ENCODE measurements around the gene POMT1. TPM values are rescaled to one million over a fixed set of nuclear protein-coding genes. Genes with fewer than 3 reads are reported as not detected.

The POMT1 gene
- total RNA-seq, 1 donor from 2014 or later, result 61.0 TPM

GRCh38 chr9:131477816-131478419, 24.8 kb upstream of the POMT1 start:
- Mint-ChIP-seq H3K27me3 (no peaks in the 10 kb centered on the region), H3K9me3 (ENCODE audit: low read depth) (no peaks in the 10 kb centered on the region), H3K27ac (peak overlapping the region; percentile 20), H3K36me3 (ENCODE audit: insufficient read depth) (peaks cover 28% of the 10 kb centered on the region), H3K4me3 (ENCODE audit: low read depth) (no peak overlapping the region), H3K4me1 (ENCODE audit: low read depth) (peaks cover 8% of the 10 kb centered on the region)
- no peak for DNase-seq (ENCODE audit: low spot score, unreplicated experiment)
- TF ChIP-seq CTCF (IDR thresholded peaks at IDR 0.05; ENCODE audit: unreplicated experiment), result no peak

DNA sequence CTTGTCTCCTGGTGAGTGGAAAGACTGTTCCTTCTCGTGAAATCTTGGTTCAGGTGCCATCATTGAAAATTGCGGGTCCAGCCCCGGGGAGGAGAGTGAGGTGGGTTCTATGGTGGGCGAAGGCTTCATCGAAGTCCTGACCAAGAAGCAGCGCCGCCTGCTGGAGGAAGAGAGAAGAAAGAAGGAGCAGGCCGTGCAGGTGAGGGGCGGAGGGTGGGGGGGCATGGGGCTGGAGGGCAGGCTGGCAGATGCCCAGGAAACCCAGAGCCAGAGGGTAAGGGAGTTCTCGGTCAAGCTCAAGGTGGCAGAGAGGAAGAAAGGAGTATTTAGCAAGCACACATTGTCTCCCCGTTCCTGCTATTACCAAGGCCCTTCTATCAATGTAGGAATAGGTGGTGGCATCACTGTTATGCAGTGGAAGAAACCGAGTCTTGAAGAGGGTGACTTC, 24.3 kb upstream of the POMT1 start:
- no peak overlapping the region for H3K27ac Mint-ChIP-seq
- no peaks in the 10 kb centered on the region for H3K27me3 Mint-ChIP-seq
- H3K4me1 Mint-ChIP-seq (ENCODE audit: low read depth), result peaks cover 3% of the 10 kb centered on the region
- no peak overlapping the region for H3K4me3 Mint-ChIP-seq (ENCODE audit: low read depth)
- TF ChIP-seq CTCF (IDR thresholded peaks at IDR 0.05; ENCODE audit: unreplicated experiment), result peak; percentile 64
- peaks cover 30% of the 10 kb centered on the region for H3K36me3 Mint-ChIP-seq (ENCODE audit: insufficient read depth)
- no peaks in the 10 kb centered on the region for H3K9me3 Mint-ChIP-seq (ENCODE audit: low read depth)
- peak; percentile 44 for DNase-seq (ENCODE audit: low spot score, unreplicated experiment)

DNA sequence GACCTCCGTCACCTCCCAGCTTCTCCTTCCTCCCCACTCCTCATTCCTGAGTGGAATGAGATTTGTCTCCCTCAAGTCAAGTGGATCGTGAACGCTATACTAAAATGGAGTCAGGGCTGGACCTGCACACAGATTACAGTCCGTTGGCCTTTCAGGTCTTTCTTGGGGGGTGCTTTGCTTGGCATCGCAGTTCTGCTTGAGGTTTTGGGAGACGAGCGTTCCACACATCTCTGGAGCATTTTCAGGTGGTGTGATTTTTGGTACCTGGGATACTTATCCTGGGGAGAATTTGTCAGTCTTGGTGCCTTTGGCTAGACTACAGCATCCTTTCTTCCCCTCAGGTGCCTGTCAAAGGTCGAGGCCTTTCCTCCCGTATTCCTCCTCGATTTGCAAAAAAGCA, 23.8 kb upstream of the POMT1 start:
- no peaks in the 10 kb centered on the region for H3K9me3 Mint-ChIP-seq (ENCODE audit: low read depth)
- peaks cover 31% of the 10 kb centered on the region for H3K36me3 Mint-ChIP-seq (ENCODE audit: insufficient read depth)

DNA sequence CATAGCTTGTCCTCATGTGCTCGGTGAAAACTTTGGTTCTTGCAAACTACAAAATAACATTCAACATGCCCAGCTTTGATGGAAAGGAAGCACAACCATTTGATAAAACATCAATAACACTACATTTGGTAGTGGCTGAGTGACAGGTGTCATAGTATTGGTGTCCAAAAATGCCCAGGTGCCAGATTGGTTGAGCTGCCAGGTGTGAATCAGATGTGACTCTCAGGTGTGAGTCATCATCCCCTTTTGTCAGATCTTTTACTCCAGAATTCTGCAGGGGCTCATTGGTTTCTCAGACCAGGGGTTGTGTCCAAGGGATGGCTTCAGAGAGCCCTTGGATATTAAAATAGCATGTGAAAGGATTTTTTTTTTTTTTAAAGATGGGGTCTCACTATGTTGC, 22.5 kb upstream of the POMT1 start:
- no peaks in the 10 kb centered on the region for H3K4me1 Mint-ChIP-seq (ENCODE audit: low read depth)
- H3K27ac Mint-ChIP-seq, result no peak overlapping the region
- no peak for TF ChIP-seq CTCF (IDR thresholded peaks at IDR 0.05; ENCODE audit: unreplicated experiment)
- no peaks in the 10 kb centered on the region for H3K27me3 Mint-ChIP-seq
- H3K36me3 Mint-ChIP-seq (ENCODE audit: insufficient read depth), result peaks cover 26% of the 10 kb centered on the region
- no peak for DNase-seq (ENCODE audit: low spot score, unreplicated experiment)
- H3K9me3 Mint-ChIP-seq (ENCODE audit: low read depth), result no peaks in the 10 kb centered on the region
- H3K4me3 Mint-ChIP-seq (ENCODE audit: low read depth), result no peak overlapping the region

More for the DNA sequence above, 23.8 kb upstream of the POMT1 start:
- no peak overlapping the region for H3K27ac Mint-ChIP-seq
- DNase-seq (ENCODE audit: low spot score, unreplicated experiment), result no peak
- TF ChIP-seq CTCF (IDR thresholded peaks at IDR 0.05; ENCODE audit: unreplicated experiment), result no peak
- H3K4me1 Mint-ChIP-seq (ENCODE audit: low read depth), result no peaks in the 10 kb centered on the region
- no peaks in the 10 kb centered on the region for H3K27me3 Mint-ChIP-seq
- H3K4me3 Mint-ChIP-seq (ENCODE audit: low read depth), result no peak overlapping the region

DNA sequence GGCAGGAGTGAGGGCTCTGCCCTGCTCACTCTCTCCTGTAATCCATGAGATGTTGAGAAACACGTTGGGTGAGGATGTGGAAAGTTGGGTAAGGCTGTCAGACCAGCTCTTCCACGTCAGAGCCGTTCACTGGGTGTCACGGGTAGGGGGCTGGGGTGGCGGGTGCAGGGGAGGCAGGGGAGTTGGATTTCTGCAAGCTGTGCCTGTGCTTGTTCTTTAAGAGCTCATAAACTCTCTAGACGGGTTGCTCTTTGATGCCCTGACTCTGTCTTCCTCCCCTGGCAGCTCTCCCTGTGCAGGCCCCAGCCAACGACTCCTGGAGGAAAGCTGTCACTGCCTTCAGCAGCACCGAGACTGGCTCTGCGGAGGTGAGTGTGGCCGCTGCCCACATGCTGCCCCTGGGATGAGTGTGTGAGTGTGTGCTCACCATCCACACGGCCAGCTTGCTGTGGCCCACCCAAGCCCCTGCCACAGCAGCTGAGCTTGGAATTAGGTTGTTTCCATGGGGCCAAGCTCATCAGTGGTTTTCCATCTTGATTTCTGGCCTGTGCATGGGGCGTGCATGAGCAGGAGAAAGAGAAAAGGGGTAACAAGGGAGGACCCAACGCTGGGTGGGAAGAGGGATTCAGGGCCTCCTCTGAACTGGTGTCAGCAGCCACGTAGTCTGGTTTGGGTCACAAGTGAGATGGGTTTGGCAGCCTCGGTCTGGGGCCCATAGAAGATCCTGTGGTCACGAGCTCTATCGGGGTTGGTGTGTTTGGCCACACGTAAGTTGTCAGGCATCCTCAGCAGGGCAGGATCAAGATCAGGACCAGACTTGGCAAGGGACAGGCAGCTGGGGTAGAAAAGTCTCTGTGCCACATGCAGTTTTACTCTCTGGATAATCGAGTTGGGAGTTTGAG, 21.0 kb upstream of the POMT1 start:
- H3K4me3 Mint-ChIP-seq (ENCODE audit: low read depth), result no peak overlapping the region
- no peaks in the 10 kb centered on the region for H3K4me1 Mint-ChIP-seq (ENCODE audit: low read depth)
- H3K9me3 Mint-ChIP-seq (ENCODE audit: low read depth), result no peaks in the 10 kb centered on the region
- no peak for TF ChIP-seq CTCF (IDR thresholded peaks at IDR 0.05; ENCODE audit: unreplicated experiment)
- H3K36me3 Mint-ChIP-seq (ENCODE audit: insufficient read depth), result peaks cover 28% of the 10 kb centered on the region
- peak overlapping the region; percentile 47 for H3K27ac Mint-ChIP-seq
- no peak for DNase-seq (ENCODE audit: low spot score, unreplicated experiment)
- no peaks in the 10 kb centered on the region for H3K27me3 Mint-ChIP-seq
